ENCODE results near the gene TCEAL8.
"Not testable (repeated sequence)": the region's sequence is repeated elsewhere in the genome, so short reads cannot be mapped to it uniquely, and the experiment has no call there.

Gene TCEAL8

GRCh38 chrX:103254921-103255493, at the start of gene TCEAL8:
Gene TCEAL8, minus strand, starts transcription at chrX:103255155. Its CDS starts 1,176 bp downstream, at chrX:103253979.
- peak; percentile 84 for DNase-seq

- DNase-seq, result no peak
These were observed 49.8 kb upstream of the TCEAL8 start for GRCh38 chrX:103304705-103305104.

DNA sequence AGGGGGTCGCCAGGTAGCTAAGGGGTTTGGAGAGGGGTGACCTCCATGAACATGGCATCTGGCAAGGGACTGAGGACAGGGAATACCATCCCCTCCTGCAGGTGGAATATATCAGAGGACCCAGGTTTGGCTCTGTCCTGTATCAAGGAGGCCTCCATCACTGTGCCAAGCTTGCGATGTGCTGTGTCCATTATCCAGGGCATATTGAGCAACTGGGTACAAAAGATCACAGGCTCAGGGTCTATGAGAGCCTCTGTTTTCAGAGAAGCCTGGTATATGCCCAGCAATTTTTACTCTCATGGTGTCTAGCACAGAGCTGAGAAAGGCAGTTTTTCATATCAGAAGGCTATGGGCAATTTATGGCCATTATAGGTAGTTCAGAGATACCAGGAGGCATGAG, 38.2 kb upstream of the TCEAL8 start:
- no peak for DNase-seq

DNA sequence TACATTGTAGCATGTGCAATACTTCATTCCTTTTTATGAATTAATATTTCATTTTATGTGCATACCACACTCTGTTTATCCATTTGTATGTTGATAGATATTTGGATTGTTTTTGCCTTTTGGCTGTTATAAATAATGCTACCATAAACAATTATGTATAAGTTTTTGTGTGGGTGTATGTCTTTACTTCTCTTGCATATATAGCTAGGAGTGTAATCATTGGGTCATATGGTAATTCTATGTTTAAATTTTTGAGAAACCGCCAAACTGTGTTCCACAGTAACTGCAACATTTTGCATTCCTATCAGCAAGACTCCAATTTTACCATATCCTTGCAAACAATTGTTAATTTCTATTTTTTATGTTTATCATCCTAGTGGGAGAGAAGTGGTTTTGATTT, 24.7 kb upstream of the TCEAL8 start:
- no peak for DNase-seq

GRCh38 chrX:103276581-103277002, 21.6 kb upstream of the TCEAL8 start, which contains the start of gene TCEAL5:
Gene TCEAL5, minus strand, starts transcription at chrX:103276750. Its CDS starts 2,187 bp downstream, at chrX:103274563.
- peak; percentile 78 for DNase-seq

- peak; percentile 32 for DNase-seq
These were observed 21.1 kb upstream of the TCEAL8 start for GRCh38 chrX:103275947-103276567.

- no peak for DNase-seq
These were observed 19.3 kb upstream of the TCEAL8 start for GRCh38 chrX:103274284-103274683.

DNA sequence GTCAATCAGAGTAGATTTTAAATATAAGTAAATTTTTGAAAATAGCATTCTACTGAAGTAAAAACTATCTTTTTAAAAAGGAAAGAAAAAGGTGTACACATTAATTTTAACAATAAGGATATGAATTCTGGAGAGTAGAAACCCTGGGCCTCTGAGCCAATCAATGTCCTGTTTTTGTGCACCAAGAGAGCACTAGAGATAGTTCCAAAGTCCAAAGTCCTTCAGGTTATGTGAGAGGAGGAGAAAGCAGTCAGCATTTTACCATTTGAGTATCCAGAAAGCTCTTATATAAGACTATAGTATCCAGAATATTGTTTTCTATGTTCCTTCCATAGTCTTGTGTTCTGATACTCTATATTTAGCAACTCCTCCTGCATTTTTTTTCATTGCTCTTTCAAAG, 3.3 kb upstream of the TCEAL8 start:
- no peak for DNase-seq

DNA sequence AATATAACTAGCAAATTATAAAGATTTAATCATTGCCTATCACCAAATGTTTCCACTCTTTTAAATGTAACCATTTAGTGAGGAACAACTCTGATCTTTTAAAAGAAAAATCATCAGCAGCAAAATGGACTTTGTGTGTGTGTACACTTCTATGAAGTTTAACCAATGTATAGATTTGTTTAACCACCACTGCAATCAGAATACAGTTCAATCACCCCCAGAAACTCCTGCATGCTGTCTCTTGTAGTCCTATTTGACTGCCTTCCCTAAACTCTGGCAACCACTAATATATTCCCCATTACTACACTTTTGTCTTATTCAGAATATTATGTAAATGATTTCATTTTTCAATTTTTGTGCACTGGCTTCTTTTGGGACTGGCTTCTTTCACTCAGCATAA, 1.7 kb upstream of the TCEAL8 start:
- no peak for DNase-seq

DNA sequence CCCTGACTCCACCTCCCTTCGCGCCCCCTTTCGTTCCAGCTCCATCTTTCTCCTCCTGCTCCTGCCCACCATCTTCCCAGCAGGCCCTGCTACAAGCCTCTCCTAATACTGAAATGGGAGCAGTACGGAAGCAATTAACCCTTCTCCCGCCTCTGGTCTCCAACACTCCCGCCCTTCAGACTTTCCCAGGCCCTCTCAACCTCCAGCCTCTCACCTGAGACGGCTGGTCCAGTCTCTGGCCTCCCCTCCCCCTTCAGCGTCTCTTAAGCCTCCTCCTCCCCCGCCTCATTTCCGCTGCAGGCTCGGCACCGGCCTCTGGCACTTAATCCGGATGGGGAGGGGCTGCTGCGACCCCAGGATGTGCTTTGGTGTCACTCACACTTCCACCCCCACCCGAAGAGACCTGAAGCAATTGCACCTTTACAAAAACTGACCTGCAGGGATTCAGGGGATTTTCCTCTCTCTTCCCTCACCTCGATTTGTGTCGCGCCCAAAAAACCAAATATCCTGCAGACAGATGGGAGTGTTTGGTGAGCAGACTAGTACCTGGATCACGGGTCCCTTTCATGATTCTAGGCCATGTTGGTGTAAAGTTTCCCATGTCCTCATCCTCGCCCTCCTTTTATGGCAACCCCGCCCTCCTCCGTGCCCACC, 657 bp downstream of the TCEAL8 start:
- DNase-seq, result peak; percentile 79

GRCh38 chrX:103253608-103254007, 1.3 kb downstream of the TCEAL8 start:
- DNase-seq, result no peak

GRCh38 chrX:103250977-103251376, 4.0 kb downstream of the TCEAL8 start:
- DNase-seq, result no peak

DNA sequence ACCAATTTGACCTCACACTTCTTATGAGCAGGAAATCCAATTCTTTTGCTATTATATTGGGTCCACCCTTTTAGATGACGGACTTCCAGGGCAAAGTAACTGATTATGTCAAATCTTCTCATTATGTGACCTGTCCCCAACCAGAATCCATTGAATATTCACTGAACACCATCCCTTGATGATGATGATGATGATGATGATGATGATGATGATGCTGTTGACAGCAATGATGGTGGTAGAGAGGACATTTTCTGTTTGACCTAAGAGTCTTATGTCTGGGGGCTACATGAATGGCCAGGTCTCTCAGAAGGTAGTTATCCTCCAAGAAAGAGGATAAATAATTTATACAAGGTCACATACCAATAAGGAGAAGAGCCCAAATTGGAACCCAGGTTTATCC, 5.2 kb downstream of the TCEAL8 start:
- no peak for DNase-seq

DNA sequence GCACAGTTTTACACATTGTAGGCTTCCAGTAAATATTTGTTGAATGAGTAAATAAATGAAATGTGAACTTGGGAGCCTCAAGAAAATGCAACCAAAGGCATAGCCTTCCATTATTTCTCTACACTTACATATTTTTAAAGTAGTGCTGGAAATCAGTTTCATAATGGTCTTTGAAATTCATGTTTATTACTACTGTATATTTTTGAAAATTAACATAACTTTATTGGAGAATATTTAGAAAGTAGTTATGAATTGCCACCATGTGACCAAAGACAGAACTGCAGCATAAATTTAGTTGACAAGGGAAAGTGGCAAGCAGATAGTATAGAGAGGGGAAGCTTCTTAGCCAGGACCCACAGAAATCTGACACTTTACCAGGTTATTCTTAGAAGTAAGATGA, 6.4 kb downstream of the TCEAL8 start:
- peak; percentile 7 for DNase-seq

DNA sequence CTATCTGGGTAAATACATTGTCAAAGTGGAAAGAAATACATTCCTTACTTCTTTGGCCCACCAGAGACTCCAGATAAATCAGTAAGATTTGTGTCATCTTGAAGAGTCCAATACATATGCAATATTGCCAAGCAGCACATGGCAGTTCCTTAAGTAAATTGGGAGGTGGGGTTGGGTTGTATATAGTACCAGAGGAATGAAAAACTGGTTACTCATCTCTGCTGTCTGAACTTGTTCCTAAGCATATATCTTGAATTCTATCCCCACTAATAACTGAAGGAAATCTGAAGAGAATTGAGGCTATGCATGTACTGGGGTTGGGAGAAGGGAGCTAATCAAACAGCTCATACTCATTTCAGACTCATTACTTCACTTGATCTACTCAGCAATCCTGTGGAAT, 14.8 kb downstream of the TCEAL8 start:
- no peak for DNase-seq

DNA sequence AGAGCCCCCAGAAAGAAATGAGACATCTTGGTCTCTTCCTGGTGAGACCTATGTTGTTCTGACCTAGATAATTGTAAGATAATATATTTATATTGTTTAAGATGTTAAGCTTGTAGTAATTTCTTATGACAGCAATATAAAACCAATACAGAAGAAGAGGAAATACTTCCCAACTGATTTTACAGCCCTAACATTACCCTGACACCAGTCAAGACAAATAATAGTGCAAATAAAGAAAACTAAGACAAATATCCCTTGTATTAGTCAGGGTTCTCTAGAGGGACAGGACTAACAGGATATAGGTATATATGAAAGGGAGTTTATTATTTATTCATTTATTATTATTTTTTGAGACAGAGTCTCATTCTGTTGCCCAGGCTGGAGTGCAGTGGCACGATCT, 18.7 kb downstream of the TCEAL8 start:
- DNase-seq, result no peak

DNA sequence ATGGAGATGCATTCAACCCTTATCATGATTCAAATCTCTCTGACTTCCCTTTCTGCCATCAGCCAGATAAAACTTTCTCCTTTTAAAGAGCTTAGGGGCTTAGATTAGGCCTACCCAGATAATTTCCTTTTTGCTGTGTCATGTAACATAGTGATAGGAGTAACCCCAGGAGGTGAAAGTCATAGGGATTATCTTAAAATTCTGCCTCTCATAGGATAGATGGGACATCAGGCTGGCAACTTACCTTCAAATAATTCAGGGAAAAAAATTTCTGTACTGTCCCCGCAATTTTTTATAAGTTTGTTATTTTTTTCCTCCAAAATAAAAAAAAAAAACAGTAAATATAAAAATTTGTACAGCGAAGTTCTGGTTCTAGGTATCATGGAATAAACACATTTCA, 19.3 kb downstream of the TCEAL8 start:
- not testable (repeated sequence) for DNase-seq

DNA sequence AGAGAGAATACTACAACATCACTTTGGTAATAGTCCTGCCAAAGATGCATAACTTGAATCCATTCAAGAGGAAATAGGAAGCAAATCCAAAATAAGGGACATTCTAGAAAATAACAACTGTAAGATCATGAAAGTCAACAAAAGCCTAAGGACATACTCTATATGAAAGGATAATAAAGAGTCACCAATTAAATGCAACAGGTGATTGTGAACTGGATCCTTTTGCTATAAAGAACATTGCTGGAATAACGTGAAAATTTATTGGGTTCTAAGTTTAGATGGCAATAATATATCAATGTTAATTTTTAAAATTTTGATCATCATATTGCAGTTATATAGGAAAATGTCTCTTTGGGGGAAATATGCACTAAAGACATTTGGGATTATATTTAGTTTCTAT, 20.1 kb downstream of the TCEAL8 start:
- DNase-seq, result no peak

DNA sequence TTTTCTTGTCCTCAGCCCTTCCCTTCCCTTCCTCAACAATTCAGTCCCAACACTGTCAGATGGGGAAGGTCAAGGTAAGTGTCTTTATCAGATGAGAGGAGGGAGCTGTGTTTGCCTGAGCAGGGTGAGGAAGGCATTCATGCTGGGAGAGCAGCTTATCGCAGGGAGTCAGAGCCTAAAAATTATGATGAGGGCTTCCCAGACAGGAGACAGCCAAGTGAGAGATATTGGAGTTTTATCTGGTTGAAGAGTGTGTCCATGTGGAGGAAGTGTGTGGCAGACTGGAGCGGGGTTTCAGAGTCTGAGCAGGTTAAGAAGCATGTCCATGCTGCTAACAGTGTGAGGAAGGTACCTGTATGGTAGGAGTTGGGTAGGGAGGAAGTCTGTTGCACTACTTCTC, 21.7 kb downstream of the TCEAL8 start:
- no peak for DNase-seq

DNA sequence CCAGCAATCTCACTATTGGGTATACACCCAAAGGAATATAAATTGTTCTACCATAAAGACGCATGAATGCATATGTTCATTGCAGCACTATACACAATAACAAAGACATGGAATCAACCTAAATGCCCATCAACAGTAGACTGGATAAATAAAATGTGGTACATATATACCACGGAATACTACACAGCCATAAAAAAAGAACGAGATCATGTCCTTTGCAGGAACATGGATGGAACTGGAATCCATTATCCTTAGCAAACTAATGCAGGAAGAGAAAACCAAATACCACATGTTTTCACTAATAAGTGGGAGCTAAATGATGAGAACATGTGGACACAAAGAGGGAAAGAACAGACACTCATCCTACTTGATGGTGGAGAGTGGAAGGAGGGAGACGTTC, 29.0 kb downstream of the TCEAL8 start:
- DNase-seq, result not testable (repeated sequence)

GRCh38 chrX:103220511-103221323, 34.2 kb downstream of the TCEAL8 start:
- no peak for DNase-seq

- peak; percentile 54 for DNase-seq
These were observed 39.4 kb downstream of the TCEAL8 start for GRCh38 chrX:103215425-103215991.

DNA sequence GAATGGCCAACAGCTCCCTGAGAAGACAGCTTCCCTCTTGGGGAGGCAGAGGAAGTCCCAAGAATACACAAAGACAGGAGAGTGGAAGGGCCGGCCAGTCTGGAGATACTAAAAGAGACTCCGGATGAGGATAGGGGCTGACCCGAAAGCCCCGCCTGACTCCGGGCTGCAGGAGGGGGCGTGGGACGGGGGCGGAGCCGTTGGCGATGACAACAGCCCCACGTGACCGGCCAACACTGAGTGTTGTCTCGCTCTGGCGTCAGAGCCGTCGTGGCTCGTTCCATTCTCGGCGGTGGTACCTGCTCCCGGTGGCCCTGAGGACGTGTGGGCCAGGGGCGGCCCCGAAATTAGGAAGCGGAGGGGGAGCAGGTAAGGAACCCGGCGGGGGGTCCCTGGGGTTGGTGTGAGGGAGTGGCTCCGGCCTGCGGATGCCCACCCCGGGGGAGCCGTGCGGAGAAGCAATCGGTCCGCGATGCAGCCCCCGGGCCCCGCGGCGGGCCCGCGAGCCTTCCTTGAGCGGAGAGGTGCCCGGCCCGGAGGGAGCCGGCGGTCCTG, 40.0 kb downstream of the TCEAL8 start, which contains the start of gene BEX4:
BEX4 (plus strand) TSS at position 239 of the 555 bp plus-strand sequence. CDS start 1,046 bp downstream, outside the sequence.
- peak; percentile 61 for DNase-seq
